Naive B cell (primary cell): Measurements from ENCODE around the gene BAG1. TPM values are rescaled to one million over a fixed set of nuclear protein-coding genes. Genes with fewer than 3 reads are reported as not detected.

Experiments
- ATAC-seq, 2 donors: fragments of 150-1000 bp; cut with Tn5 transposase; 2 replicates each; pipeline ENCODE4 v1.10.0; 2021; ENCODE audit warnings: low read depth in 2 of 2, mild to moderate bottlenecking in 2 of 2, moderate library complexity in 2 of 2
- DNase-seq: peaks from one replicate; pipeline ENCODE4 v3.0.0; 2022
- H3K27ac Mint-ChIP-seq, 6 donors: one replicate each; pipeline ENCODE4 v1.8.0; 2020 to 2022; ENCODE audit warnings: mild to moderate bottlenecking in 6 of 6, mixed read lengths in 6 of 6, moderate library complexity in 5 of 6, inconsistent platforms in 2 of 6
- H3K27me3 Mint-ChIP-seq, 3 donors: one replicate each; pipeline ENCODE4 v1.8.0; 2021 to 2022; ENCODE audit warnings: mixed read lengths in 3 of 3, mild to moderate bottlenecking in 1 of 3
- H3K36me3 Mint-ChIP-seq, 2 donors: one replicate each; pipeline ENCODE4 v1.8.0; 2020 to 2022; ENCODE audit warnings: mixed read lengths in 2 of 2, inconsistent platforms in 1 of 2, mild to moderate bottlenecking in 1 of 2
- H3K4me1 Mint-ChIP-seq, 3 donors: one replicate each; pipeline ENCODE4 v1.8.0; 2020 to 2022; ENCODE audit warnings: mixed read lengths in 3 of 3, inconsistent platforms in 1 of 3, mild to moderate bottlenecking in 1 of 3, moderate library complexity in 1 of 3
- H3K4me3 Mint-ChIP-seq, 8 donors: one replicate each; pipeline ENCODE4 v1.8.0; 2020 to 2022; ENCODE audit warnings: mild to moderate bottlenecking in 8 of 8, mixed read lengths in 8 of 8, moderate library complexity in 8 of 8, inconsistent platforms in 2 of 8
- H3K9me3 Mint-ChIP-seq, 7 donors: one replicate each; pipeline ENCODE4 v1.8.0; 2020 to 2022; ENCODE audit warnings: mixed read lengths in 7 of 7, mild to moderate bottlenecking in 5 of 7, inconsistent platforms in 2 of 7, moderate library complexity in 1 of 7
- polyA plus RNA-seq, 6 donors: library from polyadenylated mRNA; unstranded; fragments of 300-500 nt; fragmentation: Illumina TruSeq; gene quantifications; one replicate each; pipeline ENCODE4 v1.2.3, GENCODE V29; 2021; ENCODE audit warnings: low read depth in 6 of 6

Gene BAG1
- polyA plus RNA-seq, 6 donors from 2014 or later = 45.7 to 85.6 (median 73.2) TPM

- peak overlapping the region in 2 of 8 donors; percentile 27 to 90 for H3K4me3 Mint-ChIP-seq
- DNase-seq (no peak), ATAC-seq (no peak)
- H3K9me3 Mint-ChIP-seq = no peaks in the 10 kb centered on the region
- peaks cover 33 to 36% (median 35%) of the 10 kb centered on the region in 3 donors for H3K4me1 Mint-ChIP-seq
- H3K27me3 Mint-ChIP-seq = no peaks in the 10 kb centered on the region
- peak overlapping the region in 4 of 6 donors; percentile 1 to 44 (median 20) for H3K27ac Mint-ChIP-seq
- peaks cover 8 to 13% of the 10 kb centered on the region in 2 donors for H3K36me3 Mint-ChIP-seq
Measured at GRCh38 chr9:33267151-33267767, 2.8 kb upstream of the BAG1 start.

- Mint-ChIP-seq H3K9me3 (no peaks in the 10 kb centered on the region), H3K4me1 (peaks cover 33 to 36% (median 36%) of the 10 kb centered on the region in 3 donors), H3K36me3 (peaks cover 3 to 5% of the 10 kb centered on the region in 2 donors), H3K27me3 (no peaks in the 10 kb centered on the region), H3K4me3 (peak overlapping the region; percentile 81 to 97 (median 95)), H3K27ac (peak overlapping the region; percentile 96 to 99 (median 99))
- ATAC-seq = no peak
- no peak for DNase-seq
Measured at GRCh38 chr9:33265211-33265865, 830 bp upstream of the BAG1 start.

DNA sequence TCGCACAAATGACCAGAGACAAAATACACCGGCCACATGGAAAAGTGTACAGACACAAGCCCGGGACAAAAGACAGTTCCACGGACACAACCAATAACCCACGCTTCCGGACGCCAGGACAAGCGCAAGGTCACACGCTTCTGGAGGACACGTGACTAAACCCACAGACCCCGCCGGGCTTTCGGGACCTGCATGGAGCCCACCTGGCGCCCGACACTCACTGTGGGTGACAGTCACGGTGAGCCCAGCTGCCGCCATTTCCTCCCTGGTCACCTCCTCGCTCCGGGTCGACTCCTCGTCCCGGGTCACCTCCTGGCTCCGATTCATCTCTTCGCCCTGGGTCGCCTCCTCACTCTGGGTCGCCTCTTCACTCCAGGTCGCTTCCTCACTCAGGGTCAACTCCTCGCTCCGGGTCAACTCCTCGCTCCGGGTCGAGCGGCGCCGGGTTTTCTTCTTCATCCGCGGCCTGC is 470 bp downstream of the BAG1 start:
- Mint-ChIP-seq H3K4me1 (peaks cover 36 to 38% (median 38%) of the 10 kb centered on the region in 3 donors), H3K36me3 (peaks cover 13% of the 10 kb centered on the region in 2 donors), H3K27ac (peak overlapping the region; percentile 58 to 97 (median 94)), H3K9me3 (no peaks in the 10 kb centered on the region), H3K27me3 (no peaks in the 10 kb centered on the region), H3K4me3 (peak overlapping the region; percentile 81 to 99 (median 92))
- ATAC-seq (peak in 1 of 2 donors; percentile 8), DNase-seq (peak; percentile 50)

DNA sequence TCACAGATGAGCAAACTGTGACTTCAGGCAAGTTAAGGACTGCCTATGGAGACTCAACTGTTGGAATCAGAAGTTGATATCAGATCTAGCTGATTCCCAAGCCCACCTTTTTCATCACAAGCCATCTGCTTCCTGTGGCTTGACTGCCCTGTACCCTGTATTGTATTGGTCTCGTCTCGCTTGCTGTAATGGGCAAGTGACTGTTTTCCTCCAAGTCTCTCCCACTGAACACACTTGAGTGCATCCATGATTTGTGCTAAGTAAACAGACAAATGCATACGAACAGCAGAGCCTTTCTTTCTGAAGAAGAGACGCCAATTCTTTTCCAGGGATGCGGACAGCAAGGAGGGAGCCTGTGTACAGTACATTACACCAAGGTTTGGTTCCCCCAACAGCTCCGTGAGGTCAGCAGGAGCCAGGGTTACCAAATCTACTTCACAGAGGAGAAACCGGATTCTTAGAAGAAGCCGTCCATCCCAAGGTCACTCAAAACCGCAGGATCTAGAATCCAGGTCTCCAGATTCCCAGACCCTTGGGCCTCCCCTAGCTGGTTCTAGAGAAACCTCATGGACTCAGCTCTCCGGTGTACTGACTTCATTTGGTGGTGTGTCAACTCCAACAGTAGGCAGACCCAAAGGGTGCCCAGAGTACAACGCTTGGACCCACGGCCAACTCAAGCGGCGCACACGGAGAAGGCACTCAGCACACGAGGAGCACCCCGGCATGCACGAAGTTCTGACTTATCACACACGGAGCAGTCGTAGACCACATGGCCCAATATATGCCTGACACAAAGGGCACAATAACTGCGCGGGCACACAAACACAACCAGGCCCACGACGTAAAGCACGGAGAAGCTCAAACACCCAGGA is 1.1 kb downstream of the BAG1 start:
- ATAC-seq = no peak
- Mint-ChIP-seq H3K9me3 (no peaks in the 10 kb centered on the region), H3K4me3 (peak overlapping the region; percentile 81 to 99 (median 92)), H3K36me3 (peaks cover 13 to 17% of the 10 kb centered on the region in 2 donors), H3K27ac (peak overlapping the region; percentile 58 to 97 (median 94)), H3K4me1 (peaks cover 37 to 38% (median 38%) of the 10 kb centered on the region in 3 donors), H3K27me3 (no peaks in the 10 kb centered on the region)
- DNase-seq = no peak

DNA sequence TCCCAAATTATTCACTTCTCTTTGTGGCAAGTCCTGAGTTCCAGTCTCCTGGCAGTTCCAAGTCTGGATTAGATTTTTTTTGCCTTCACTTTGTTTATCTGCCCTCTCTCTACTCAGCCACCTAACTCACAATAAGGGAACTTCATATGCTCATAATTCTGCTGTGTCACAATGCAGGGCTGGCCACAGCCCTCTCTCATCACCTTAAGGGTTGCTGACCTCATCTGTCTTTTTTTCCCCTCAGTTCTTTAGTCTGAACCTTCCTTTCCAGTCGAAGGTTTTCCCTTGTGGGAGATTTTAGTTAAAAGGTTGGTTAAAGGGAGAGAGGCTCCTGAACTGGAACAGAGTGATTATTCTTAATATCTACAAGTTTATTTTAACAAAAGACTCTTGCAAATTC is 4.1 kb downstream of the BAG1 start:
- ATAC-seq (no peak), DNase-seq (no peak)
- Mint-ChIP-seq H3K36me3 (peaks cover 24 to 31% of the 10 kb centered on the region in 2 donors), H3K27ac (peak overlapping the region in 1 of 6 donors; percentile 47), H3K4me1 (peaks cover 23 to 26% (median 25%) of the 10 kb centered on the region in 3 donors), H3K9me3 (no peaks in the 10 kb centered on the region), H3K27me3 (no peaks in the 10 kb centered on the region), H3K4me3 (peak overlapping the region in 1 of 8 donors; percentile 15)

DNA sequence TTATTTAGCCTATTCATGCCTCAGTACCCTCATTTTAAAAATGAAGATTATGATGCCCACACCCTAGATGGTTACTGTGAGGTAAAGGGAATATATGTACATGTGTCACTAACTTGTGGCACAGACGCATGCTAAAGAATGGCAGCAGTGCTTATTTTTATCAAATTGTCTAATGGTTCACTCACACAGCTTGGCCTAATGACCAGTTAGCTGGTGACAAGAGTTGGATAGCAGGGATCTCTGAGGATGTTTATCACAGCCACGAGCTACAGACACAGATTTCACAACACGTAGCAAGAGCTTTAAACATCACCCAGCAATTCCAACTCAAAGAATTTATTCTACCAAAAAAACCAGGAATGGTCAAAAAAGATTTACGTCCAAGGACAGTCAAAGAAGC is 7.2 kb downstream of the BAG1 start:
- no peaks in the 10 kb centered on the region for H3K9me3 Mint-ChIP-seq
- DNase-seq = no peak
- no peak overlapping the region for H3K4me3 Mint-ChIP-seq
- peaks cover 33 to 39% of the 10 kb centered on the region in 2 donors for H3K36me3 Mint-ChIP-seq
- H3K27ac Mint-ChIP-seq = no peak overlapping the region
- peaks cover 3 to 10% (median 3%) of the 10 kb centered on the region in 3 donors for H3K4me1 Mint-ChIP-seq
- no peak for ATAC-seq
- H3K27me3 Mint-ChIP-seq = no peaks in the 10 kb centered on the region

- no peak overlapping the region for H3K4me3 Mint-ChIP-seq
- H3K9me3 Mint-ChIP-seq = no peaks in the 10 kb centered on the region
- peaks cover 3 to 10% (median 3%) of the 10 kb centered on the region in 3 donors for H3K4me1 Mint-ChIP-seq
- peak overlapping the region in 1 of 6 donors; percentile 39 for H3K27ac Mint-ChIP-seq
- peaks cover 34 to 39% of the 10 kb centered on the region in 2 donors for H3K36me3 Mint-ChIP-seq
- no peak for ATAC-seq
- no peak for DNase-seq
- no peaks in the 10 kb centered on the region for H3K27me3 Mint-ChIP-seq
Measured at GRCh38 chr9:33256236-33256635, 8.3 kb downstream of the BAG1 start.

GRCh38 chr9:33255471-33255870 is 9.0 kb downstream of the BAG1 start:
- H3K27ac Mint-ChIP-seq = no peak overlapping the region
- DNase-seq (no peak), ATAC-seq (no peak)
- H3K4me1 Mint-ChIP-seq = peaks cover 3 to 10% (median 3%) of the 10 kb centered on the region in 3 donors
- no peaks in the 10 kb centered on the region for H3K27me3 Mint-ChIP-seq
- no peak overlapping the region for H3K4me3 Mint-ChIP-seq
- peaks cover 32 to 35% of the 10 kb centered on the region in 2 donors for H3K36me3 Mint-ChIP-seq
- H3K9me3 Mint-ChIP-seq = no peaks in the 10 kb centered on the region

- Mint-ChIP-seq H3K27ac (no peak overlapping the region), H3K36me3 (peaks cover 27 to 31% of the 10 kb centered on the region in 2 donors), H3K27me3 (no peaks in the 10 kb centered on the region), H3K9me3 (no peaks in the 10 kb centered on the region), H3K4me3 (no peak overlapping the region), H3K4me1 (peaks cover 0 to 10% (median 3%) of the 10 kb centered on the region in 3 donors)
- ATAC-seq (no peak), DNase-seq (no peak)
Measured at GRCh38 chr9:33255014-33255413, 9.5 kb downstream of the BAG1 start.

- H3K4me1 Mint-ChIP-seq = peaks cover 5 to 10% (median 8%) of the 10 kb centered on the region in 3 donors
- peaks cover 20 to 26% of the 10 kb centered on the region in 2 donors for H3K36me3 Mint-ChIP-seq
- H3K9me3 Mint-ChIP-seq = no peaks in the 10 kb centered on the region
- no peak for DNase-seq
- no peak overlapping the region for H3K4me3 Mint-ChIP-seq
- H3K27me3 Mint-ChIP-seq = no peaks in the 10 kb centered on the region
- ATAC-seq = no peak
- peak overlapping the region in 2 of 6 donors; percentile 15 to 30 for H3K27ac Mint-ChIP-seq
Measured at GRCh38 chr9:33254211-33254610, 10.3 kb downstream of the BAG1 start.

- ATAC-seq (no peak), DNase-seq (no peak)
- peak overlapping the region in 2 of 6 donors; percentile 90 to 93 for H3K27ac Mint-ChIP-seq
- peaks cover 15 to 21% of the 10 kb centered on the region in 2 donors for H3K36me3 Mint-ChIP-seq
- no peaks in the 10 kb centered on the region for H3K27me3 Mint-ChIP-seq
- H3K9me3 Mint-ChIP-seq = no peaks in the 10 kb centered on the region
- no peak overlapping the region for H3K4me3 Mint-ChIP-seq
- H3K4me1 Mint-ChIP-seq = peaks cover 5 to 10% (median 7%) of the 10 kb centered on the region in 3 donors
Measured at GRCh38 chr9:33250458-33250995, 14.0 kb downstream of the BAG1 start.

DNA sequence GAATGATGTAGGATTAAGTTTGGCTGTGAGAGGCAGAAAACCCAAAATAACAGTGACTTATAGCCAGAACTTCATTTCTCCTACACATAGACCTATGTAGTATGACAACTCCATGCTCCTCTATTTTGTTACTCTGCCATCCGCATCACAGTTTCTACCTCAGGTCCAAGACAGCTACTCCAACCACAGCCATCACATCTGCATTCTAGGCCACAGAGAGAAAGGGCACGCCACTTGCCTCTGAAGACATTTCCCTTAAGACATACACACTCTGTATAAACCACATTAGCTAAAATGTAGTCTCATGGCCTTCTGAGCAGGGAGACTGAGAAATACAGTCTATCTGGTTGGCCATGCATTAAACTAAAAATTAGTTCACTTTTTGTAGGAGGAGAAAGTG is 14.5 kb downstream of the BAG1 start:
- Mint-ChIP-seq H3K27ac (peak overlapping the region in 1 of 6 donors; percentile 82), H3K4me1 (peaks cover 5 to 10% (median 7%) of the 10 kb centered on the region in 3 donors), H3K27me3 (no peaks in the 10 kb centered on the region), H3K36me3 (peaks cover 14 to 18% of the 10 kb centered on the region in 2 donors), H3K4me3 (no peak overlapping the region), H3K9me3 (no peaks in the 10 kb centered on the region)
- ATAC-seq (no peak), DNase-seq (no peak)
